HuH-7 (cell line): ENCODE data around the gene GALR3.

ENCODE experiments used
- DNase-seq: peaks from one replicate; pipeline ENCODE4 v3.0.0; 2011; ENCODE audit warnings: low spot score

The GALR3 gene

DNA sequence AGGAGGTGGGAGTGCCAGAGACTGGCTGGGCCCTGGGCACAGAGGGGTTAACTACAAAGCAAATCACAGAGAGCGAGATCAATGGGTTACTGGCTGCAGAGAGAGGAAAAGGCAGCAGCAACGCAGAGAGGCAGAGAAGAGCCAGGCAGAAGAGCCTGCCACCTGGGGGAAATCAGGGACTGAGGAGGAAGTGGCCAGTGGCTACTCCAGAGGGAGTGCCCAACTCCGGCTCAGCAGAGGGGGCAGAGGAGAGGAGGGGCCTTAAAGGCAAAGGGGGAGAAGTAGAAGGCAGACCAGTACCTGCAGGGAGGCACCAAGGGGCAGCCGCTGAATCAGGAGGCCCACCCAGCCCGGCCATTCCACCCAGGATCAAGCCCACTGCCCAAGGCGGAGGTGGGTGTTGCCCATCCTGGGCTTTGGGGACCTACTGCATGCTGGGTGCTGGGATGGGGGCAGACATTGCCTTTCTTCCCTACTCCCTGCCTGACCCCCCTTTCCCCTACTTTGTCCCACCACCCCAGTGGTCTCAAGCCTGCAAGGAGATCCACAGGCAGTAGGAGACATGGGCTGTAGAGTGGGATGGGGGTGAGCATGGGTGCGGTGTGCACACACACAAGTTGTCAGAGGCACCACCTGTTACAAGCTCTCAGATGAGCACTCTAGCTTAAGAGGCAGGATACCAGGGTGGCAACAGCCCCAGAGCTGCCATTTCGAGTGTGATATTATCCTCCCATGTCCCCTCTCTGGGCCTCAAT lies 926 bp upstream of the GALR3 start:
- peak; percentile 63 for DNase-seq

- DNase-seq = no peak
Observed at GRCh38 chr22:37824674-37825641, 1.8 kb downstream of the GALR3 start.

DNA sequence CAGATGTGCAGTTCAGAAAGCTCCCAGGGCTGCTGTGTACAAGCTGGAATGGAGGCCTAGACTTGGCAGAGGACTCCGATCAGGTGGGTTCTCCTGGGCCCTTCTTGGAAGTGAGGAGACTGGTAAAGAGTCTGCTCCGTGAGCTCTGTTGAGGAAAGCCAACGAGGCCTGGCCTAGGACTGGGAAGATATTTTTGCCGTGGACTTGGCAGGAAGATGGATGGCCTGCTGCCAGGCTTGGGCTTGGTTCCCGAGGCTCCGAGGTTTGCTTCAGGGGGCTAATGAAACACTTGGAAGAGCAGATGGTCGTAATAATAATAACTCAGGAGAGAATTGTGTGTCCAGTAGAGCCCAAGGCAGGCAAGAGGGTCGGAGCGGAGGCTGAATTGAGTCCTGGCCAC lies 3.9 kb downstream of the GALR3 start:
- no peak for DNase-seq

- no peak for DNase-seq
Observed at GRCh38 chr22:37830093-37830842, 7.1 kb downstream of the GALR3 start.

- DNase-seq = no peak
Observed at GRCh38 chr22:37831472-37831871, 8.3 kb downstream of the GALR3 start.

DNA sequence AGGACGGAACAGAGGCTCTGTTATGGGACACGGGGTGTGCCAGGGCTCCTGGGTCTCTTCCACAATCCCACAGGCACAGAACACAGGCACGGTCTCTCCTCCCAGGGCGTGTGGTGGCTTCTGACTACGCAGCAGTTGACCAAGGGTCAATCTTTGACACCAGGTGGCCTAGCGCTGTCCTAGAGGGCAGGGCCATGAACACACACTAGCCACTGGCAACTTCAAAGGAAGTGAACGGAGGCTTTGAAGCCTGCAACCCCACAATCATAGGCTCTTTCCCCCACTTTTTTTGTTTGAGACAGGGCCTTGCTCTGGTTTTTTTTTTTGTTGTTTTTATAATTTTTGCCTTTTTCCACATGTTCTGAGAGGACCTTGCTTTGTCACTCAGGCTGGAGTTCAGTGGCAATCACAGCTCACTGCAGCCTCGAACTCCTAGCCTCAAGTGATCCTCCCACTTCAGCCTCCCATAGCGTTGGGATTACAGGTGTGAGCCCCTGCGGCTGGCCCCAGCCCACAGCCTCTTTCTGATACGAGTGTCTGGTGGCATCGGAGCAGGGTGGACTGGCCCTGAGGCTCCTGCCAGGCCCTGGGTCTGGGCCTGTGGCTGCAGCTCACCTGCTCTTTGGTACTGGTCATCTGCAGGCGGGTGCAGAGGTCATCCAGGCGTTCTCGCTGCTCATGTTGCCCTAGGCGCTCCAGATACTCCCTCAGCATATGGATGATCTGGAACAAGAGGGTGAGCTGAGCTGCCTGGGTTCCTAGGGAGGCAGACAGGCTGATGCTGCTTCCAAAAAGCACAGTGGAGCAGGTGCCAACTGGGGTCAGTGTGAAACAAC lies 9.1 kb downstream of the GALR3 start:
- no peak for DNase-seq

GRCh38 chr22:37842015-37842793 lies 19.0 kb downstream of the GALR3 start:
- no peak for DNase-seq

GRCh38 chr22:37843741-37844089 lies 20.5 kb downstream of the GALR3 start:
- no peak for DNase-seq

DNA sequence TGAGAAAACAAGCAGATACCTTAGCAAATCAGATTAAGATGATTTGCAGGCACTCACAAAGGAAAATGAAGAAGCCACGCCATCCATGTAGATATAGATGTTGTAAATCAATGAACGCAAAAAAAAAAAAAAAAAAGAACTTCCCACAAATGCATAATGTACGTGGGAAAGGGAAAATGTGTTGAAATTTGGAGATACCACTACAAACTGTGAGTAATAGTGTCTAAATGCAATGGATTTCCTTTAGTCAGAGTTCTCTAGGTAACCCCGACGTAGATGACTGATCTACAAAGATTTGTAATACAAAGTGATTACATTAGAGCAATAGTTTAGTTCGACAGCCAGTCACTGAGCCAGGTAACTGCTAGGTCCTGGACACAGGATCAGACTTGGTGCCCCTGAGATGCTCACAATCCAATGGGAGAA lies 21.7 kb downstream of the GALR3 start:
- DNase-seq = no peak

GRCh38 chr22:37846433-37846832 lies 23.3 kb downstream of the GALR3 start:
- DNase-seq = no peak

- no peak for DNase-seq
Observed at GRCh38 chr22:37848587-37849088, 25.5 kb downstream of the GALR3 start.

GRCh38 chr22:37849089-37849751 lies 26.0 kb downstream of the GALR3 start, which contains the start of gene EIF3L:
Gene EIF3L (plus strand): TSS chr22:37849419. CDS start chr22:37849450, 31 bp downstream.
- peak; percentile 93 for DNase-seq

DNA sequence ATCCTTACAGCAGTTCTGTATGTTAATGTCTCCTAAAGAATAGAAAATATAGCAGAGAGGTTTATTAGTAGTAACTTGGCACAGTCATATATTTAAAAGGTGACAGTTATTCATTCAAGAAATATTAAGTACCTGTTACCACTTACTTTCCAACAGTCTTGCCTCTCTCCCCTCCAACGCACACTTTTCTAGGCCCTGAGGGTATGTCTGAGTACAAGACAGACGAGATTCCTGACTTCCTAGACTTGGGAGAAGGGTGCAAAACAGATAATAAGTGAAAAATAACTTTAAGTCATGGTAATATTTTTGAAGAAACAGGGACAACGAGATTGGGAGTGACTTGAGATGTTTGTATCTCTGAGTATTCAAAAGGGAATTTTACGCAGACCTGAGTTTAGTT lies 27.6 kb downstream of the GALR3 start:
- no peak for DNase-seq

- DNase-seq = no peak
Observed at GRCh38 chr22:37852418-37852817, 29.2 kb downstream of the GALR3 start.

DNA sequence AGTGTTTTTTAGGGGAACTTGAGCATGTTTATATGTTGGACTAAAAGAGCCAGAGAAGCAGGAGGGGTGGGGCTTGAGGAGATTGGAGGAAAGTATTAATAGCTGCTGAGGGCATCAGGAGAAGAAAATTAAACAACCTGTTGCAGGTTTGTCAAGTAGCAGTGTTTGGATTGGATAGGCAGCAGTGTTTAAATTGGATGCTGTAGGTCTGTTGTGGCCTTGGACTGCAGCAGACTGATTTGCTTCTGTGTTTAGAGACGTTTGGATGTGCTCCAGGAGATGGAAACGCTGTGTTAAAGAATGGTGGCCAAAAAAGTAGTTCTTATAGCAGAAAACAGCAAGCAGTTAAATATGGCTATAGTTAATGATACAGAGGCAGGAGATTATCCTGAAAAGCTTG lies 31.8 kb downstream of the GALR3 start:
- DNase-seq = no peak

DNA sequence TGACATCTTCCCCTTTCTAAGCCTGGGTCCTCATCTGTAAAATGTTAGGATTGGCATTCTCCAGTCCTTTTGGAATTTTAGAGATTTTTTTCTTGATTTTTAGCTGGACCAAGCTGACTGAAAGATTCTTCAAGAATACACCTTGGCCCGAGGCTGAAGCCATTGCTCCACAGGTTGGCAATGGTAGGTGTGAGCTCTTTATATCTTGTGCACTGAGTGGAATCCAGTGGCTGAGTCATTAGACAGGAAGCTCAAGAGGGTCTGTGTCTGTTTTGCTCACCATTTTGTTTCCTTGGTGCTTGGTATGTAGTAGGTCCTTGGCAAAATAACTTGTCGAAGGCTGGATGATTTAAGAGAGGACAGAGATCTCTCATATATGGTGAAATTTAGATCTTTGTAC lies 32.3 kb downstream of the GALR3 start:
- no peak for DNase-seq

- no peak for DNase-seq
Observed at GRCh38 chr22:37860796-37861421, 37.7 kb downstream of the GALR3 start.

GRCh38 chr22:37862570-37863325 lies 39.6 kb downstream of the GALR3 start:
- DNase-seq = no peak

GRCh38 chr22:37865510-37865909 lies 42.3 kb downstream of the GALR3 start:
- no peak for DNase-seq
